Natural killer cell (primary cell): Measurements from ENCODE around the gene VWC2. TPM values are rescaled to one million over a fixed set of nuclear protein-coding genes. Genes with fewer than 3 reads are reported as not detected.

Source experiments
- ATAC-seq, 3 donors: fragments of 150-1000 bp in 2 of 3; fragments of 200-7000 bp in 1 of 3; cut with Tn5 transposase; 1 replicate in 1 of 3; 2 replicates in 2 of 3; pipeline ENCODE4 v1.10.0; 2021; ENCODE audit warnings: mild to moderate bottlenecking in 2 of 3, moderate library complexity in 2 of 3
- DNase-seq, 2 donors: peaks; one replicate each; pipeline versions ENCODE4 v3.0.0 to v3.0.0-alpha.2; 2013 to 2021; ENCODE audit warnings: mixed read lengths in 1 of 2
- H3K27ac ChIP-seq: one replicate; pipeline ENCODE4 v1.5.1; 2013; ENCODE audit warnings: mild to moderate bottlenecking, low read length
- H3K27me3 ChIP-seq: one replicate; pipeline ENCODE4 v1.6.1; 2013; ENCODE audit warnings: low read length; ENCODE audit not compliant: control insufficient read depth, insufficient read depth
- H3K36me3 ChIP-seq: one replicate; pipeline ENCODE4 v1.6.1; 2013; ENCODE audit warnings: low read length; ENCODE audit not compliant: control insufficient read depth, insufficient read depth
- H3K4me1 ChIP-seq: one replicate; pipeline ENCODE4 v1.6.1; 2013; ENCODE audit warnings: low read length; ENCODE audit not compliant: control insufficient read depth, insufficient read depth
- H3K4me3 ChIP-seq: one replicate; pipeline ENCODE4 v1.5.1; 2013; ENCODE audit warnings: low read length
- H3K9me3 ChIP-seq: one replicate; pipeline ENCODE4 v1.6.1; 2013; ENCODE audit warnings: low read length; ENCODE audit not compliant: control insufficient read depth, insufficient read depth
- H3K27ac Mint-ChIP-seq, 2 donors: one replicate each; pipeline ENCODE4 v1.8.0; 2022; ENCODE audit warnings: mild to moderate bottlenecking in 2 of 2, mixed read lengths in 2 of 2, moderate library complexity in 1 of 2
- H3K27me3 Mint-ChIP-seq, 2 donors: one replicate each; pipeline ENCODE4 v1.8.0; 2022; ENCODE audit warnings: low read depth in 2 of 2, mixed read lengths in 2 of 2
- H3K36me3 Mint-ChIP-seq: one replicate; pipeline ENCODE4 v1.8.0; 2022; ENCODE audit warnings: mixed read lengths
- H3K4me1 Mint-ChIP-seq, 2 donors: one replicate each; pipeline ENCODE4 v1.8.0; 2022; ENCODE audit warnings: mixed read lengths in 2 of 2
- H3K4me3 Mint-ChIP-seq: one replicate; pipeline ENCODE4 v1.8.0; 2022; ENCODE audit warnings: mild to moderate bottlenecking, moderate library complexity, mixed read lengths
- H3K9me3 Mint-ChIP-seq, 2 donors: one replicate each; pipeline ENCODE4 v1.8.0; 2022; ENCODE audit warnings: mixed read lengths in 2 of 2
- CTCF ChIP-seq: fragments of 200-600 bp; IDR thresholded peaks from one replicate; pipeline ENCODE4 v1.8.0; 2022; ENCODE audit warnings: antibody characterized with exemption
- WGBS: methylation state at CpG from one replicate; pipeline ENCODE4 v1.1.7; 2013; ENCODE audit warnings: missing lambda C conversion rate; ENCODE audit not compliant: insufficient coverage; 5-methylcytosine and 5-hydroxymethylcytosine counted together
- intact Hi-C: fragments of 100-400 bp; cut with micrococcal nuclease; formaldehyde crosslinking; loops from one replicate; pipeline ENCODE4 v1.14.2; 2022
- total RNA-seq, 4 donors: library from RNA; stranded (reverse); fragments of 120-200 nt in 1 of 4; gene quantifications; one replicate each; pipeline versions ENCODE4 v1.2.3 to v1.2.4, GENCODE V29; 2013 to 2022

VWC2 gene
- total RNA-seq, 3 donors from 2014 or later (not counting 1 experiment from before 2014, with no cell fraction given), result not detected

DNA sequence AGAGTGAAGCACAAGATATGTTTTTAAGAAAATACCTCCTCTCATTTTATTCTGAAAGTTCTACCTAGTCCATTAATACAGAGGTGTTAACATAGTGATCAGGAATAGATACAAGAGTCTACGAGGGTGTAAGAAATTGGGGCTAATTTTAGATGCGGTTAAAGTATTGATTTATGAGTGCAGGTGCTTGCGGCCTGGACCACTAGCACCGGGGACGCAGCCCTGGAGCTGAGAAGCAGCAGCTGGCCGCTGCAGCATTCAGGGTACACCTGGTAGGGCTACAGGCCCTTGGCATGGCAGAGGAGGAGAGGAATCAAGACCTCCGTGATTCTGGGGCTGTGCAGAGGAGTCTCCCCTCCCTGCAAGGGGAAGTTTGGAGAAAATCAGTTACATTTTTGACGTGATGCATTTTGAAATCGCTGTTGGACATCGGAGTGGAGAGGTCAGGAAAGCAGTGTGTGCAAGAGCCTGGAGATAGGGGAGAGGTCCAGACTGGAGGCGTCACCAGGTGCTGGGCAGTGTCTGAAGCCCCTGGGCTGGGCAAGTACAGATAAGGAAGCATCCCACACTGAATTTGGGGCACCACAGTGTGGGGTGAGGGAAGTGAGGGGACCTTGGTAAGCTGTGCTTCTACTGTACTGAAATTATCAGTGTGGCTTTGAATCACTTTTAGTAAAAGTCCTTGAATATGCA is 112.3 kb downstream of the VWC2 start:
- 74% methylated on average over 11 of the region's 11 CpGs for WGBS
- Mint-ChIP-seq H3K4me3 (no peak overlapping the region), H3K27ac (no peak overlapping the region), H3K9me3 (peaks cover 0 to 2% of the 10 kb centered on the region in 2 donors), H3K36me3 (no peaks in the 10 kb centered on the region), H3K27me3 (peaks cover 0 to 10% of the 10 kb centered on the region in 2 donors), H3K4me1 (no peaks in the 10 kb centered on the region)
- no peaks in the 10 kb centered on the region for H3K4me1 ChIP-seq
- H3K27ac ChIP-seq, result no peak overlapping the region
- TF ChIP-seq CTCF, result no peak
- H3K9me3 ChIP-seq, result no peaks in the 10 kb centered on the region
- no peaks in the 10 kb centered on the region for H3K36me3 ChIP-seq
- no peaks in the 10 kb centered on the region for H3K27me3 ChIP-seq
- intact Hi-C loops, result no loop called here
- no peak for ATAC-seq
- no peak overlapping the region for H3K4me3 ChIP-seq
- no peak for DNase-seq

- Mint-ChIP-seq H3K9me3 (peaks cover 0 to 2% of the 10 kb centered on the region in 2 donors), H3K27ac (no peak overlapping the region), H3K4me3 (no peak overlapping the region), H3K4me1 (no peaks in the 10 kb centered on the region), H3K36me3 (no peaks in the 10 kb centered on the region), H3K27me3 (no peaks in the 10 kb centered on the region)
- no peak for DNase-seq
- Histone ChIP-seq H3K4me3 (no peak overlapping the region), H3K27me3 (no peaks in the 10 kb centered on the region), H3K4me1 (no peaks in the 10 kb centered on the region), H3K36me3 (no peaks in the 10 kb centered on the region), H3K9me3 (no peaks in the 10 kb centered on the region), H3K27ac (no peak overlapping the region)
- intact Hi-C loops, result no loop called here
- no peak for ATAC-seq
- WGBS, result 100% methylated on average over 1 of the region's 2 CpGs
- TF ChIP-seq CTCF, result no peak
These were observed 119.0 kb downstream of the VWC2 start for GRCh38 chr7:49892481-49892880.

GRCh38 chr7:49893131-49893530 is 119.7 kb downstream of the VWC2 start:
- H3K27ac ChIP-seq, result no peak overlapping the region
- no peak overlapping the region for H3K4me3 Mint-ChIP-seq
- H3K27me3 Mint-ChIP-seq, result no peaks in the 10 kb centered on the region
- peaks cover 0 to 2% of the 10 kb centered on the region in 2 donors for H3K9me3 Mint-ChIP-seq
- H3K36me3 ChIP-seq, result no peaks in the 10 kb centered on the region
- no peaks in the 10 kb centered on the region for H3K4me1 ChIP-seq
- H3K4me3 ChIP-seq, result no peak overlapping the region
- no peaks in the 10 kb centered on the region for H3K9me3 ChIP-seq
- ATAC-seq (no peak), DNase-seq (no peak)
- TF ChIP-seq CTCF, result no peak
- no peaks in the 10 kb centered on the region for H3K36me3 Mint-ChIP-seq
- WGBS, result 75% methylated on average over 4 of the region's 4 CpGs
- no peak overlapping the region for H3K27ac Mint-ChIP-seq
- no peaks in the 10 kb centered on the region for H3K4me1 Mint-ChIP-seq
- no peaks in the 10 kb centered on the region for H3K27me3 ChIP-seq
- intact Hi-C loops, result no loop called here

DNA sequence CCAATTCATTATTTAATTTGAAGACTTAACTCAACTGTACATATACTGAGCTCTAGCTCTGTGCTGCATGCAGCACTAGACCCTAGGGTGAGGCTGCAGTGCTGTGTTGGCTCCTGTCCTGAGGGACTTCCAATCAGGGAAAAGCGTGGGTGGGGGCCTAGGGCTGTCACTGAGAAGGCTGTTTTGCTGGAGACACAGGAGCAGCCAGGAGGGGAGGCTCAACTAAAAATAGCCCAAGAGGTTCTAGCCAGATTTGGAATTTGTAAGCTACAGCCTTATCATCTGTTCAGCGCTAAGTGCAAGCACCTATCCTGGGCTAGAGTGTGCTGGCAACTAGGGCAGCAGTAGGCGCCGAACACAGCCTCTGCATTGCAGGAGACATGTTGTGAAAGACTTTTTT is 121.1 kb downstream of the VWC2 start:
- ATAC-seq (no peak), DNase-seq (no peak)
- Histone ChIP-seq H3K4me1 (no peaks in the 10 kb centered on the region), H3K4me3 (no peak overlapping the region), H3K36me3 (no peaks in the 10 kb centered on the region), H3K27me3 (no peaks in the 10 kb centered on the region), H3K27ac (no peak overlapping the region), H3K9me3 (no peaks in the 10 kb centered on the region)
- H3K27ac Mint-ChIP-seq, result no peak overlapping the region
- TF ChIP-seq CTCF, result no peak
- intact Hi-C loops, result no loop called here
- H3K9me3 Mint-ChIP-seq, result peaks cover 0 to 2% of the 10 kb centered on the region in 2 donors
- H3K27me3 Mint-ChIP-seq, result no peaks in the 10 kb centered on the region
- H3K4me1 Mint-ChIP-seq, result no peaks in the 10 kb centered on the region
- no peaks in the 10 kb centered on the region for H3K36me3 Mint-ChIP-seq
- 91% methylated on average over 4 of the region's 4 CpGs for WGBS
- H3K4me3 Mint-ChIP-seq, result no peak overlapping the region
